ENCODE measurements around the gene TMPRSS4.

TMPRSS4 gene

DNA sequence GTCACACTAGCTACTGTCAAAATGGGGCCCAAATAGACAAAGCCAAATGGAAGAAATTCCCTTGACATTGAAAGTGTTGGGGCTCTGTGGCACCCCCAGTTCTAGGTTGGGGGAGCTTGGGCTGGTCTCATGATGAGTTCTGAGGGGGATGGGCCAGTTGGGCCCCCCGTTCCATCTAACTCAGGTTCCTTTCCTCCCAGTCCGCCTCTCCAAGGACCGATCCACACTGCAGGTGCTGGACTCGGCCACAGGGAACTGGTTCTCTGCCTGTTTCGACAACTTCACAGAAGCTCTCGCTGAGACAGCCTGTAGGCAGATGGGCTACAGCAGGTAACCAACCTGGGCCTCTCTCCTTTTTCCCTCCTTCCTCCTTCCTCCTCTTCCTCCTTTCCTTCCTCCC lies 27.6 kb downstream of the TMPRSS4 start:
- Mint-ChIP-seq H3K27me3 (peaks cover 10% of the 10 kb centered on the region), H3K9me3 (no peaks in the 10 kb centered on the region), H3K27ac (no peak overlapping the region), H3K36me3 (no peaks in the 10 kb centered on the region), H3K4me1 (no peaks in the 10 kb centered on the region), H3K4me3 (no peak overlapping the region)
- no peak for ATAC-seq

- Mint-ChIP-seq H3K4me3 (no peak overlapping the region), H3K27me3 (peaks cover 13% of the 10 kb centered on the region)
These were observed 28.9 kb downstream of the TMPRSS4 start for GRCh38 chr11:118105657-118106305.

GRCh38 chr11:118106789-118107335 lies 30.0 kb downstream of the TMPRSS4 start:
- Mint-ChIP-seq H3K9me3 (no peaks in the 10 kb centered on the region), H3K27ac (no peak overlapping the region), H3K36me3 (no peaks in the 10 kb centered on the region), H3K4me3 (no peak overlapping the region), H3K27me3 (peaks cover 23% of the 10 kb centered on the region), H3K4me1 (no peaks in the 10 kb centered on the region)
- no peak for ATAC-seq

More at GRCh38 chr11:118105657-118106305, 28.9 kb downstream of the TMPRSS4 start:
- no peak for ATAC-seq
- no peaks in the 10 kb centered on the region for H3K9me3 Mint-ChIP-seq
- no peaks in the 10 kb centered on the region for H3K4me1 Mint-ChIP-seq
- no peak overlapping the region for H3K27ac Mint-ChIP-seq
- no peaks in the 10 kb centered on the region for H3K36me3 Mint-ChIP-seq

GRCh38 chr11:118108513-118108912 lies 31.6 kb downstream of the TMPRSS4 start:
- Mint-ChIP-seq H3K4me1 (no peaks in the 10 kb centered on the region), H3K9me3 (no peaks in the 10 kb centered on the region), H3K4me3 (no peak overlapping the region), H3K27ac (no peak overlapping the region), H3K36me3 (no peaks in the 10 kb centered on the region), H3K27me3 (peaks cover 27% of the 10 kb centered on the region)
- no peak for ATAC-seq

- no peak overlapping the region for H3K4me3 Mint-ChIP-seq
- H3K9me3 Mint-ChIP-seq: no peaks in the 10 kb centered on the region
- H3K27ac Mint-ChIP-seq: no peak overlapping the region
- H3K27me3 Mint-ChIP-seq: peaks cover 35% of the 10 kb centered on the region
- H3K4me1 Mint-ChIP-seq: peaks cover 3% of the 10 kb centered on the region
- no peaks in the 10 kb centered on the region for H3K36me3 Mint-ChIP-seq
- ATAC-seq: no peak
These were observed 32.4 kb downstream of the TMPRSS4 start for GRCh38 chr11:118109231-118109630.

GRCh38 chr11:118111019-118111743 lies 34.3 kb downstream of the TMPRSS4 start:
- Mint-ChIP-seq H3K27me3 (peaks cover 45% of the 10 kb centered on the region), H3K9me3 (no peaks in the 10 kb centered on the region), H3K4me1 (peaks cover 12% of the 10 kb centered on the region), H3K36me3 (no peaks in the 10 kb centered on the region), H3K4me3 (no peak overlapping the region), H3K27ac (no peak overlapping the region)
- ATAC-seq: no peak

- no peaks in the 10 kb centered on the region for H3K36me3 Mint-ChIP-seq
- H3K4me3 Mint-ChIP-seq: no peak overlapping the region
- no peak for ATAC-seq
- H3K27ac Mint-ChIP-seq: no peak overlapping the region
- H3K9me3 Mint-ChIP-seq: no peaks in the 10 kb centered on the region
- H3K27me3 Mint-ChIP-seq: peaks cover 43% of the 10 kb centered on the region
- peaks cover 12% of the 10 kb centered on the region for H3K4me1 Mint-ChIP-seq
These were observed 34.8 kb downstream of the TMPRSS4 start for GRCh38 chr11:118111744-118112035.

- Mint-ChIP-seq H3K4me1 (peaks cover 23% of the 10 kb centered on the region), H3K27ac (no peak overlapping the region), H3K36me3 (no peaks in the 10 kb centered on the region), H3K27me3 (peaks cover 36% of the 10 kb centered on the region), H3K4me3 (no peak overlapping the region), H3K9me3 (no peaks in the 10 kb centered on the region)
- no peak for ATAC-seq
These were observed 36.0 kb downstream of the TMPRSS4 start for GRCh38 chr11:118112711-118113430.

DNA sequence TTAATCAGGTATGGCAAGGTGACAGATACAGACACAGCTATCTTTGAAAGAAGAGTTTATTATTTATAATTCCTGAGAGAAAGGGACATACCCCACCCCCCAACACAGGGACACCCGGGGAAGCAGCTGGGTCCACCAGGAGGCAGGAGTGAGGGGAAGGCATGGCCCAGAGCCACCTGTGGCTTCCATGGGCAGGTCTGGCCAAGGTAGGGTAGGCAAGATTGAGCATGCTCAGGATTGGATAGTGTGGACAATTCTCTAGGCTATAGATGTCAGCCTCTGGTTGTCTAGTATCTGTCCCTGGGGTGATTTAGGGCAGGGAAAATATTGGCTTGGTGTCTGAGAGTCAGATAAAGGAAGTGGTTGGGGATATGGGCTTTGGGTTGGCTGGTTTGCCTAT lies 37.4 kb downstream of the TMPRSS4 start:
- H3K27me3 Mint-ChIP-seq: peaks cover 36% of the 10 kb centered on the region
- H3K9me3 Mint-ChIP-seq: no peaks in the 10 kb centered on the region
- no peak for ATAC-seq
- H3K4me1 Mint-ChIP-seq: peaks cover 31% of the 10 kb centered on the region
- no peak overlapping the region for H3K27ac Mint-ChIP-seq
- H3K4me3 Mint-ChIP-seq: no peak overlapping the region
- no peaks in the 10 kb centered on the region for H3K36me3 Mint-ChIP-seq

DNA sequence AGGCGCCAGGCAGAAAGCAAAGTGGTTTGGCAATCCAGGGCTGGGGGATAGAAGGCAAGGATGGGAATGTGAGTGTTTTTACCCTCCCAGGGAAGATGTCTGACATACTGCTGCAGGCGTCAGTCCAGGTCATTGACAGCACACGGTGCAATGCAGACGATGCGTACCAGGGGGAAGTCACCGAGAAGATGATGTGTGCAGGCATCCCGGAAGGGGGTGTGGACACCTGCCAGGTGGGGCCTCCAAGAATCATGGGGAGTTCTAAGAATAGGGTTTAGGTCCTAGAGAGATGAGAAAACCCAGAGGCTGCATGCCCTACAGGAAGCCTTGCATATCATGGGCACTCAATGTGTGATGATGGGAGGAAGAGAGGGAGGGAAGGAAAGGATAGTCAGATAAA lies 38.2 kb downstream of the TMPRSS4 start:
- Mint-ChIP-seq H3K4me3 (no peak overlapping the region), H3K9me3 (no peaks in the 10 kb centered on the region), H3K27me3 (peaks cover 36% of the 10 kb centered on the region), H3K36me3 (no peaks in the 10 kb centered on the region), H3K27ac (no peak overlapping the region), H3K4me1 (peaks cover 31% of the 10 kb centered on the region)
- ATAC-seq: no peak

DNA sequence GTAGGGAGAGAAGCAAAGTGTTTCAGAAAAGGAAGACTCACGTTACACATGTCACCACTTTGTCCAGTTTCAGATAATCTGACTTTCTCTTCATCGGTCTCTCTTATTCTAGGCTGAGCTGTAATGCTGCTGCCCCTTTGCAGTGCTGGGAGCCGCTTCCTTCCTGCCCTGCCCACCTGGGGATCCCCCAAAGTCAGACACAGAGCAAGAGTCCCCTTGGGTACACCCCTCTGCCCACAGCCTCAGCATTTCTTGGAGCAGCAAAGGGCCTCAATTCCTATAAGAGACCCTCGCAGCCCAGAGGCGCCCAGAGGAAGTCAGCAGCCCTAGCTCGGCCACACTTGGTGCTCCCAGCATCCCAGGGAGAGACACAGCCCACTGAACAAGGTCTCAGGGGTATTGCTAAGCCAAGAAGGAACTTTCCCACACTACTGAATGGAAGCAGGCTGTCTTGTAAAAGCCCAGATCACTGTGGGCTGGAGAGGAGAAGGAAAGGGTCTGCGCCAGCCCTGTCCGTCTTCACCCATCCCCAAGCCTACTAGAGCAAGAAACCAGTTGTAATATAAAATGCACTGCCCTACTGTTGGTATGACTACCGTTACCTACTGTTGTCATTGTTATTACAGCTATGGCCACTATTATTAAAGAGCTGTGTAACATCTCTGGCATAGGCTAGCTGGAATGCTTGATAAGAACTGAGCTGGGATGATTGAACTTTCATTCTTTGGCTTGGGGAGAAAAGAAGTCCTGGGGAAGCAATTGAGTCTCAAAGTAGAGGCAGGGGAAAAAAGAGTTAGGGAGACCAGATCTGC lies 41.1 kb downstream of the TMPRSS4 start:
- H3K27ac Mint-ChIP-seq: peak overlapping the region; percentile 13
- no peak overlapping the region for H3K4me3 Mint-ChIP-seq
- H3K36me3 Mint-ChIP-seq: no peaks in the 10 kb centered on the region
- H3K9me3 Mint-ChIP-seq: peaks cover 6% of the 10 kb centered on the region
- H3K27me3 Mint-ChIP-seq: peaks cover 20% of the 10 kb centered on the region
- ATAC-seq: peak; percentile 88
- peaks cover 31% of the 10 kb centered on the region for H3K4me1 Mint-ChIP-seq

GRCh38 chr11:118120793-118121192 lies 43.9 kb downstream of the TMPRSS4 start:
- H3K27me3 Mint-ChIP-seq: no peaks in the 10 kb centered on the region
- no peak overlapping the region for H3K4me3 Mint-ChIP-seq
- ATAC-seq: no peak
- H3K9me3 Mint-ChIP-seq: peaks cover 6% of the 10 kb centered on the region
- no peaks in the 10 kb centered on the region for H3K36me3 Mint-ChIP-seq
- H3K27ac Mint-ChIP-seq: no peak overlapping the region
- peaks cover 25% of the 10 kb centered on the region for H3K4me1 Mint-ChIP-seq

DNA sequence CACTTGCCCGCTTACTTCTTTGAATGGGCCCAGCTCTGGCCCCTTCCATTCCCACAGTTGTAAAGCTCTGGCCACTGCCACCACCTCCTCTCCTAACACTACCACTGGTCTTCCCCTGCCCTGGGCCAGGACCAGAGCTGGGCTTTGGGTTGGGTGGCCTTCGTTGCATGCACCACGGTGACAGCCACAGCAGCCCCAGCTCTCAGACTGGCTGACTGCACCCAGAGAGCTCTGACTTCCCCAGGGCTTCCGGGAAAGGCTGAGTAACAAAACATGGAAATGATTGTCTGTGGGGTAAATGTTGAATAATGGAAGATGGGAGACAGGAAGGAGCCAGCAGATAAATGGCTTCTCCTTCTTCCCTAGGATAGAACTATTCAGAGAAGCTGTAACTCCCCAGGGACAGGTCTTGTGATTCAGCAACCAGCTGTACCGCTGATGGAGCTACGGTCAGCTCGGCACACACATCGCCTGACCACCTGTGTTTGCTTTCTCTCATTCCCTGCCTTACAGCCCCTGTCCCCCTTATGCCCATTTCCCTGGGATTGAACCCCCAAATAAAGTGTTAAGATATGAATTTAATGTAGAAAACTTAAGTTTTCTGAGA lies 48.2 kb downstream of the TMPRSS4 start:
- no peak overlapping the region for H3K27ac Mint-ChIP-seq

DNA sequence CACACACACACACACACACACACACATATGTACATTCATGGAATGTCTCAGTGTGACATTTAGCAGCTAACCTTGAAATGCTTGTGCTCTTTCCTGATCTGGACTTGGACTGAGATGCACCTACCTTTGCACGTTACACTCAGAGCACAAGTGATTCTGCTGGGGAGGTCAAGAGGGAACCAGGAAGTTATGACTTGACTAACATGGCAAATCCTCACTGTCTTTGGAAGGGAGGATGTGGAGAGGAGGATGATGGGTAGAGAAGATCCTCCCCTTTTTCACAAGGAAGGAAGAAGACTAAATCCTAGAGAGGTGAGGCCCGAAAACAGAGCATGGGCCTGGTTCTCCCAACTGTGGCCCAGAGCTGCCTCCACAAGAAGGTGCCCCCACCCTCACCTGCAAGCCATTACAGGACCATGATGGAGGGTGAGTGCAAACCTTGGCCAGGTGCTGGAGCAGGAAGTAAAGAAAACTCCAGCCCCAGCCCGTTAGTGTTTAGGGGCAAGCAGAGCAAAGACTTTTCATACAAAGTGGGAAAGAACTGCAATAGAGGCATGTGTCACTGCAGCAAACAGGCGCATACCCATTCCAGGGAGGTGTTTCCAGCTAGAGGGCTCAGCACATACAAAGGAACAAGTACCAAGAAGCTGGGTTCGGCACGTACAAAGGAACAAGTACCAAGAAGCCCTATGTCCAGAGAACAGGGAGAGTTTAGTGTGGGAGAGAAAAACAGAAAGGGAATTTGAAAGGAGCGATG lies 49.4 kb downstream of the TMPRSS4 start:
- peak; percentile 69 for ATAC-seq
- H3K27me3 Mint-ChIP-seq: peaks cover 26% of the 10 kb centered on the region
- H3K4me1 Mint-ChIP-seq: peaks cover 6% of the 10 kb centered on the region
- H3K36me3 Mint-ChIP-seq: no peaks in the 10 kb centered on the region
- peak overlapping the region; percentile 31 for H3K27ac Mint-ChIP-seq
- no peak overlapping the region for H3K4me3 Mint-ChIP-seq
- no peaks in the 10 kb centered on the region for H3K9me3 Mint-ChIP-seq

More for the DNA sequence above, 48.2 kb downstream of the TMPRSS4 start:
- H3K4me1 Mint-ChIP-seq: peaks cover 6% of the 10 kb centered on the region
- no peak for ATAC-seq
- peaks cover 6% of the 10 kb centered on the region for H3K9me3 Mint-ChIP-seq
- no peak overlapping the region for H3K4me3 Mint-ChIP-seq
- peaks cover 26% of the 10 kb centered on the region for H3K27me3 Mint-ChIP-seq
- no peaks in the 10 kb centered on the region for H3K36me3 Mint-ChIP-seq
